22Rv1 (cell line): ENCODE results near the gene LIPF.

ENCODE experiments used
- CTCF ChIP-seq: fragments of 450-650 bp; IDR thresholded peaks from 2 replicates; pipeline ENCODE4 v1.5.1; 2017; ENCODE audit warnings: mild to moderate bottlenecking
- ZFX ChIP-seq: fragments of 450-650 bp; IDR thresholded peaks from 2 replicates; pipeline ENCODE4 v1.6.1; 2017; ENCODE audit warnings: antibody characterized with exemption, borderline replicate concordance

GRCh38 chr10:88672041-88672440 lies 7.8 kb downstream of the LIPF start:
- no peak for TF ChIP-seq CTCF
- no peak for TF ChIP-seq ZFX
